Psoas muscle (tissue), 8 donors: ENCODE measurements around the gene TYMP. TPM values are rescaled to one million over a fixed set of nuclear protein-coding genes. Genes with fewer than 3 reads are reported as not detected.

Source experiments
- ATAC-seq, 4 donors: fragments of 200-7000 bp; cut with Tn5 transposase; one replicate each; pipeline ENCODE4 v1.9.1; 2020; ENCODE audit warnings: moderate library complexity in 3 of 4, mild to moderate bottlenecking in 2 of 4
- DNase-seq, 2 donors: peaks; one replicate each; pipeline ENCODE4 v3.0.0-alpha.2; 2020
- H3K27ac ChIP-seq: fragments of 200-600 bp; one replicate; pipeline ENCODE4 v1.8.0; 2022
- H3K27me3 ChIP-seq, 3 donors: fragments of 200-600 bp in 1 of 3; one replicate each; pipeline versions ENCODE4 v1.6.1 to v1.8.0; 2013 to 2022; ENCODE audit warnings: low read length in 2 of 3, mild to moderate bottlenecking in 2 of 3, moderate library complexity in 1 of 3; ENCODE audit not compliant: insufficient read depth in 3 of 3
- H3K36me3 ChIP-seq, 2 donors: fragments of 200-600 bp in 1 of 2; one replicate each; pipeline versions ENCODE4 v1.6.1 to v1.8.0; 2013 to 2022; ENCODE audit warnings: low read depth in 1 of 2, mild to moderate bottlenecking in 1 of 2, moderate library complexity in 1 of 2; ENCODE audit not compliant: insufficient read depth in 1 of 2
- H3K4me1 ChIP-seq: fragments of 200-600 bp; one replicate; pipeline ENCODE4 v1.8.0; 2022
- H3K4me3 ChIP-seq: fragments of 200-600 bp; one replicate; pipeline ENCODE4 v1.8.0; 2022; ENCODE audit warnings: mild to moderate bottlenecking
- H3K9me3 ChIP-seq: fragments of 200-600 bp; one replicate; pipeline ENCODE4 v1.8.0; 2022
- CTCF ChIP-seq: fragments of 200-600 bp; IDR thresholded peaks from one replicate; pipeline ENCODE4 v1.8.0; 2022; ENCODE audit warnings: antibody characterized with exemption
- WGBS, 3 donors: extraction: QIAGEN DNeasy Blood & Tissue Kit; methylation state at CpG; one replicate each; pipeline versions ENCODE4 v1.1.6 to v1.1.7; 2013; 5-methylcytosine and 5-hydroxymethylcytosine counted together
- intact Hi-C, 2 donors: fragments of 100-400 bp; cut with DNase I; formaldehyde crosslinking; loops; one replicate each; pipeline versions ENCODE4 v1.11.0 to v1.14.2; 2022
- polyA plus RNA-seq, 3 donors: library from polyadenylated mRNA; stranded (reverse); fragments of 200-250 nt; gene quantifications; one replicate each; pipeline ENCODE4 v1.2.3, GENCODE V29; 2013
- total RNA-seq, 4 donors: library from RNA; stranded (reverse); fragmentation: NEBNext Ultra II Directional in 2 of 4; extraction: Animal tissue kit (Norgen Biotek cat#: 25700) in 2 of 4; gene quantifications; one replicate each; pipeline versions ENCODE4 v1.2.1 to v1.2.4, GENCODE V29; 2021 to 2023
- donor health status: healthy with polysubstance abuse.
- donor health status: DM: no; HTN: no; CAD: no; lungs with moderate emphysema.
- donor health status: Bipolar disorder and iron deficiency.
- donor health status: healthy.
- donor health status: DM: yes; HTN: yes; CAD: no.
- donor health status: DM: no; HTN: no; CAD: no.
- donor health status: DM: no; HTN: no; CAD: no.
- donor health status: DM: yes; HTN: yes; CAD: no.

Gene TYMP
- total and polyA plus RNA-seq, 7 donors: 5.0 to 26.0 (median 12.0) TPM

- no peak for TF ChIP-seq CTCF
- intact Hi-C loops: loop anchor here in 1 of 2 donors (5.0 kb wide), 1 partner anchor 38 kb away; the partner anchor contains the start of gene SYCE3
- ATAC-seq (no peak), DNase-seq (no peak)
- Histone ChIP-seq H3K4me3 (peak overlapping the region; percentile 95), H3K4me1 (peaks cover 17% of the 10 kb centered on the region), H3K9me3 (no peaks in the 10 kb centered on the region), H3K36me3 (peaks cover 0 to 41% of the 10 kb centered on the region in 2 donors), H3K27me3 (peaks cover 0 to 10% (median 7%) of the 10 kb centered on the region in 3 donors), H3K27ac (peak overlapping the region; percentile 90)
- WGBS, 3 donors: 8 to 9% (median 9%) methylated on average over 19 of the region's 19 CpGs
Measured at GRCh38 chr22:50524676-50525103, 5.1 kb downstream of the TYMP start.

GRCh38 chr22:50523806-50524675, 5.8 kb downstream of the TYMP start:
- peaks cover 0 to 3% (median 2%) of the 10 kb centered on the region in 3 donors for H3K27me3 ChIP-seq
- TF ChIP-seq CTCF: no peak
- DNase-seq (peak in 1 of 2 donors; percentile 59), ATAC-seq (no peak)
- peaks cover 17% of the 10 kb centered on the region for H3K4me1 ChIP-seq
- H3K27ac ChIP-seq: no peak overlapping the region
- H3K4me3 ChIP-seq: peak overlapping the region; percentile 95
- peaks cover 3 to 48% of the 10 kb centered on the region in 2 donors for H3K36me3 ChIP-seq
- intact Hi-C loops: no loop called here
- H3K9me3 ChIP-seq: no peaks in the 10 kb centered on the region
- WGBS, 3 donors: 75 to 80% (median 75%) methylated on average over 24 to 25 of the region's 25 CpGs

GRCh38 chr22:50523458-50523805, 6.4 kb downstream of the TYMP start:
- Histone ChIP-seq H3K4me1 (peaks cover 17% of the 10 kb centered on the region), H3K27ac (no peak overlapping the region), H3K36me3 (peaks cover 8 to 54% of the 10 kb centered on the region in 2 donors), H3K27me3 (no peaks in the 10 kb centered on the region), H3K4me3 (no peak overlapping the region), H3K9me3 (no peaks in the 10 kb centered on the region)
- ATAC-seq (no peak), DNase-seq (no peak)
- 91 to 94% (median 92%) methylated on average over 16 of the region's 16 CpGs for WGBS, 3 donors
- intact Hi-C loops: no loop called here
- no peak for TF ChIP-seq CTCF

GRCh38 chr22:50522806-50523438, 6.9 kb downstream of the TYMP start:
- no peak for ATAC-seq
- TF ChIP-seq CTCF: no peak
- Histone ChIP-seq H3K4me1 (peaks cover 13% of the 10 kb centered on the region), H3K36me3 (peaks cover 8 to 59% of the 10 kb centered on the region in 2 donors), H3K27me3 (no peaks in the 10 kb centered on the region), H3K9me3 (no peaks in the 10 kb centered on the region), H3K27ac (no peak overlapping the region), H3K4me3 (no peak overlapping the region)
- intact Hi-C loops: no loop called here
- WGBS, 3 donors: 80 to 83% (median 81%) methylated on average over 17 to 22 of the region's 22 CpGs
- no peak for DNase-seq
